Upper lobe of left lung (tissue), 6 donors: Measurements from ENCODE around the gene ZAP70. TPM values are rescaled to one million over a fixed set of nuclear protein-coding genes. Genes with fewer than 3 reads are reported as not detected.
A peak's percentile ranks its signal among the peaks of the same experiment; 100 is the strongest.

Experiments
- ATAC-seq, 2 donors: fragments of 200-7000 bp; cut with Tn5 transposase; one replicate each; pipeline ENCODE4 v1.9.1; 2022; ENCODE audit warnings: mild to moderate bottlenecking in 2 of 2, moderate library complexity in 2 of 2; ENCODE audit not compliant: low FRiP score in 2 of 2
- DNase-seq, 2 donors: peaks; one replicate each; pipeline ENCODE4 v3.0.0-alpha.2; 2019 to 2020
- H3K27ac ChIP-seq, 4 donors: fragments of 200-600 bp; sonication (generic); one replicate each; pipeline ENCODE4 v1.5.1; 2016 to 2019
- H3K27me3 ChIP-seq, 4 donors: fragments of 200-600 bp; sonication (generic); one replicate each; pipeline ENCODE4 v1.5.1; 2017 to 2019
- H3K36me3 ChIP-seq, 4 donors: fragments of 200-600 bp; sonication (generic); one replicate each; pipeline ENCODE4 v1.5.1; 2016 to 2019
- H3K4me1 ChIP-seq, 4 donors: fragments of 200-600 bp; sonication (generic); one replicate each; pipeline ENCODE4 v1.5.1; 2018 to 2019
- H3K4me3 ChIP-seq, 4 donors: fragments of 200-600 bp; sonication (generic); one replicate each; pipeline ENCODE4 v1.5.1; 2017 to 2019; ENCODE audit warnings: mild to moderate bottlenecking in 2 of 4, moderate library complexity in 1 of 4
- H3K9me3 ChIP-seq, 4 donors: fragments of 200-600 bp; sonication (generic); one replicate each; pipeline ENCODE4 v1.5.1; 2018 to 2019
- EP300 ChIP-seq, 4 donors: sonication (generic); formaldehyde crosslinking; IDR thresholded peaks; one replicate each; pipeline ENCODE4 v1.5.1; 2017; ENCODE audit warnings: antibody characterized with exemption in 4 of 4, control low read depth in 2 of 4
- POLR2A ChIP-seq, 4 donors: fragments of 450-650 bp; IDR thresholded peaks; one replicate each; pipeline ENCODE4 v1.5.1; 2016 to 2017; ENCODE audit warnings: antibody characterized with exemption in 4 of 4, mild to moderate bottlenecking in 2 of 4
- POLR2AphosphoS5 ChIP-seq, 2 donors: sonication (generic); formaldehyde crosslinking; IDR thresholded peaks; one replicate each; pipeline ENCODE4 v1.5.1; 2017; ENCODE audit warnings: antibody characterized with exemption in 2 of 2
- WGBS, 2 donors: methylation state at CpG; one replicate each; pipeline ENCODE4 v1.1.5; 2017 to 2018; 5-methylcytosine and 5-hydroxymethylcytosine counted together
- total RNA-seq, 6 donors: library from RNA; depleted of rRNA in 4 of 6; stranded (reverse); fragments of >200 nt in 4 of 6; gene quantifications; one replicate each; pipeline versions ENCODE4 v1.1.0 to v1.2.1, GENCODE V29; 2016 to 2021
- TF ChIP-seq, protein P1 (sequence below), 6 experiments: fragments of 450-650 bp in 4 of 6; fragments of 200-600 bp in 2 of 6; sonication (generic) in 2 of 6; IDR thresholded peaks; one replicate each; pipeline ENCODE4 v1.5.1; 2016 to 2019; ENCODE audit warnings: antibody characterized with exemption in 6 of 6
- donor health status: DM: no; HTN: no; CAD: no; lungs with moderate emphysema.
- donor health status: DM: no; HTN: yes; CAD: no; lungs with severe emphysema.

Gene ZAP70
- total RNA-seq, 6 donors from 2014 or later: 6.4 to 88.0 (median 11.3) TPM

DNA sequence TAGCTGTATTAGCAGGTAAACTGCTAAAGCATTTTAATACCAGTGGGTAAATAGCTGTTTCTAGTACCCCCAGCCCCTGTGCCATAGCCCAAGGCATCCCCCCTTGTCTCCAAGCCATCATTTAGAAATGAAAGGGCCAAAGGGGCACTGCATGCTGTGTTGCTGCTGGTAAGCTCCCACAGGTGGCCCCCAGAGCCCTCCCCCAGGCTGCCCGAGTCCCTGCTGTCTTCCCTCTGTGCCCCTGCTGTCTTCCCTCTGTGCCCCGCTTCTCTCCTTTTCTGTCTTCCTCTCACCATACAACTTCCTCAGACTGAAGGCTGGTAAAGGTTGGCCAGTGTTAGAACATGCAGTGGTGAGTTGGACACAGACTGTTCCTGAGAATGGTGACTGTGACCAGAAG, 42.1 kb downstream of the ZAP70 start:
- peaks cover 20 to 59% (median 47%) of the 10 kb centered on the region in 4 donors for H3K36me3 ChIP-seq
- H3K9me3 ChIP-seq: no peaks in the 10 kb centered on the region
- TF ChIP-seq EP300 (IDR thresholded peaks at IDR 0.05): no peak
- no peak for TF ChIP-seq POLR2A (IDR thresholded peaks at IDR 0.05)
- TF ChIP-seq, protein P1, sequence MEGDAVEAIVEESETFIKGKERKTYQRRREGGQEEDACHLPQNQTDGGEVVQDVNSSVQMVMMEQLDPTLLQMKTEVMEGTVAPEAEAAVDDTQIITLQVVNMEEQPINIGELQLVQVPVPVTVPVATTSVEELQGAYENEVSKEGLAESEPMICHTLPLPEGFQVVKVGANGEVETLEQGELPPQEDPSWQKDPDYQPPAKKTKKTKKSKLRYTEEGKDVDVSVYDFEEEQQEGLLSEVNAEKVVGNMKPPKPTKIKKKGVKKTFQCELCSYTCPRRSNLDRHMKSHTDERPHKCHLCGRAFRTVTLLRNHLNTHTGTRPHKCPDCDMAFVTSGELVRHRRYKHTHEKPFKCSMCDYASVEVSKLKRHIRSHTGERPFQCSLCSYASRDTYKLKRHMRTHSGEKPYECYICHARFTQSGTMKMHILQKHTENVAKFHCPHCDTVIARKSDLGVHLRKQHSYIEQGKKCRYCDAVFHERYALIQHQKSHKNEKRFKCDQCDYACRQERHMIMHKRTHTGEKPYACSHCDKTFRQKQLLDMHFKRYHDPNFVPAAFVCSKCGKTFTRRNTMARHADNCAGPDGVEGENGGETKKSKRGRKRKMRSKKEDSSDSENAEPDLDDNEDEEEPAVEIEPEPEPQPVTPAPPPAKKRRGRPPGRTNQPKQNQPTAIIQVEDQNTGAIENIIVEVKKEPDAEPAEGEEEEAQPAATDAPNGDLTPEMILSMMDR (IDR thresholded peaks at IDR 0.05): no peak
- no peak for TF ChIP-seq POLR2AphosphoS5 (IDR thresholded peaks at IDR 0.05)
- H3K27ac ChIP-seq: no peak overlapping the region
- DNase-seq (no peak), ATAC-seq (peak in 1 of 2 donors; percentile 13)
- no peaks in the 10 kb centered on the region for H3K4me1 ChIP-seq
- no peak overlapping the region for H3K4me3 ChIP-seq
- H3K27me3 ChIP-seq: no peaks in the 10 kb centered on the region
- WGBS, 2 donors: 92 to 96% methylated on average over 2 of the region's 2 CpGs

DNA sequence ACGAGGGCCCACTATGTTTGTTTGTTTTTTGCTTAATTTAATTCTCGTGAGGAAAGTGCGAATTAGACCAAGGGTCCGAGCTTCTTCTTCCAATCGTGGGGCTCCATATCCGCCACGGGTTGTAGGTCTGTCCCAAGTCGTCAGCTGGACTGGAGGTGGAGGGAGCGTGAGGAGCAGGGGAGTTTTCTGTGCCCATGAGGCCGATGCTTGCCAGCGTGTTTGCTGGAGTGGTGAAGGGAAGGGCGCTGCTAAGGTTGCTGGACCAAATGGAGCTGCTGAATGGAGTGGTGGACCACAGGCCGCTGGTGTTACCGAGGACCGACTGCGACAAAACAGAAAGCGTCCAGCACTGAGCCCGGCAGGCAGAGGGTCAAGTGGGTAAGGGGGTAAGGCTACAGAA, 43.7 kb downstream of the ZAP70 start:
- WGBS, 2 donors: 94 to 96% methylated on average over 18 of the region's 18 CpGs
- no peak overlapping the region for H3K4me3 ChIP-seq
- no peaks in the 10 kb centered on the region for H3K4me1 ChIP-seq
- TF ChIP-seq POLR2A (IDR thresholded peaks at IDR 0.05) (no peak), EP300 (IDR thresholded peaks at IDR 0.05) (no peak), POLR2AphosphoS5 (IDR thresholded peaks at IDR 0.05) (no peak)
- TF ChIP-seq, protein P1 (IDR thresholded peaks at IDR 0.05): no peak
- DNase-seq: peak in 1 of 2 donors; percentile 25
- H3K9me3 ChIP-seq: no peaks in the 10 kb centered on the region
- no peak for ATAC-seq
- peaks cover 25 to 75% (median 62%) of the 10 kb centered on the region in 4 donors for H3K36me3 ChIP-seq
- no peaks in the 10 kb centered on the region for H3K27me3 ChIP-seq
- no peak overlapping the region for H3K27ac ChIP-seq

DNA sequence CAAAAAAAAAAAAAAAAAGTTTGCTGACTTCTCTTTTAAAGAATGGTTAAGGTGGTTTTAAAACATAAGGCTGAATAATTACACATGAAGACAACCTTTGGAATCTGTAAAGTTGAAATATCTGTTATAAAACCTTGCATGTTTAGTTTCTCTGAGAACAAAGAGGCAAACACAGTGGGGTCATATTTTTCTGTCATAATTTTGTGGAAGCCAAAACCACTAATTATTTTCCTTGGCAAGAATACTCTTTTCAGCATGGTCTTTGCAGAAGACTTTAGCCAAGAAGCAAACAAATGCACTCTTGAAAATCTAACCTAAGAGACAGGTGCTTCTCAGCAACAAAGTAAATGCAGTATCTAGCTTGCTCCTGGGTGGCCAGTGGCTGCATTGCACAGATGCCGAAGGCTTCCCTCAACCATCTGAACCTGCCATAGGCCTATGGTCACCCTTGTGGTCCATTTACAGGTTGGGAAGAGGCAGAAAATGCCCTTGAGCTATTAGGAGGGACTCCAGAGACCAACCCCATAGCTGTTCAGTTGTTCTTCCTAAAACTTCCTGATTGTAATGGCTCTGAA, 44.8 kb downstream of the ZAP70 start:
- TF ChIP-seq POLR2AphosphoS5 (IDR thresholded peaks at IDR 0.05): no peak
- no peak for TF ChIP-seq EP300 (IDR thresholded peaks at IDR 0.05)
- TF ChIP-seq POLR2A (IDR thresholded peaks at IDR 0.05): no peak
- TF ChIP-seq, protein P1 (IDR thresholded peaks at IDR 0.05): no peak
- peaks cover 27 to 86% (median 65%) of the 10 kb centered on the region in 4 donors for H3K36me3 ChIP-seq
- 94 to 100% methylated on average over 1 of the region's 1 CpG for WGBS, 2 donors

GRCh38 chr2:97759727-97760407, 46.5 kb downstream of the ZAP70 start:
- peaks cover 27 to 99% (median 73%) of the 10 kb centered on the region in 4 donors for H3K36me3 ChIP-seq
- WGBS, 2 donors: 87 to 91% methylated on average over 9 of the region's 9 CpGs
- H3K9me3 ChIP-seq: no peaks in the 10 kb centered on the region
- no peak overlapping the region for H3K4me3 ChIP-seq
- H3K27me3 ChIP-seq: no peaks in the 10 kb centered on the region
- DNase-seq (no peak), ATAC-seq (no peak)
- no peak overlapping the region for H3K27ac ChIP-seq
- no peaks in the 10 kb centered on the region for H3K4me1 ChIP-seq
- TF ChIP-seq, protein P1 (IDR thresholded peaks at IDR 0.05): no peak
- TF ChIP-seq POLR2A (IDR thresholded peaks at IDR 0.05): no peak
- TF ChIP-seq POLR2AphosphoS5 (IDR thresholded peaks at IDR 0.05): no peak
- no peak for TF ChIP-seq EP300 (IDR thresholded peaks at IDR 0.05)

More for the DNA sequence above, 44.8 kb downstream of the ZAP70 start:
- H3K27ac ChIP-seq: no peak overlapping the region
- ATAC-seq (no peak), DNase-seq (no peak)
- no peaks in the 10 kb centered on the region for H3K9me3 ChIP-seq
- no peak overlapping the region for H3K4me3 ChIP-seq
- no peaks in the 10 kb centered on the region for H3K27me3 ChIP-seq
- no peaks in the 10 kb centered on the region for H3K4me1 ChIP-seq
